G401.6 (cell line): ENCODE measurements around the gene RPL7A.
A peak's percentile ranks its signal among the peaks of the same experiment; 100 is the strongest.
"Not testable (repeated sequence)": the region's sequence is repeated elsewhere in the genome, so short reads cannot be mapped to it uniquely, and the experiment has no call there.

Source experiments
- FAIRE-seq: peaks from 2 replicates; lab custom pipeline; 2012; peaks lifted over from hg19 to GRCh38; lab: Jason Lieb, UNC

Gene RPL7A

GRCh38 chr9:133329306-133330156 lies 18.5 kb upstream of the RPL7A start:
- FAIRE-seq = peak; percentile 91

- no peak for FAIRE-seq
These were observed 16.8 kb upstream of the RPL7A start for GRCh38 chr9:133331221-133331620.

GRCh38 chr9:133331641-133332380 lies 16.2 kb upstream of the RPL7A start:
- FAIRE-seq = no peak

GRCh38 chr9:133332381-133332730 lies 15.7 kb upstream of the RPL7A start:
- no peak for FAIRE-seq

- no peak for FAIRE-seq
These were observed 15.0 kb upstream of the RPL7A start for GRCh38 chr9:133333011-133333410.

GRCh38 chr9:133333566-133333965 lies 14.5 kb upstream of the RPL7A start:
- FAIRE-seq = no peak

- no peak for FAIRE-seq
These were observed 13.9 kb upstream of the RPL7A start for GRCh38 chr9:133334161-133334560.

GRCh38 chr9:133334888-133335287 lies 13.1 kb upstream of the RPL7A start:
- FAIRE-seq = not testable (repeated sequence)

- FAIRE-seq = no peak
These were observed 11.8 kb upstream of the RPL7A start, which contains the start of gene SURF6 for GRCh38 chr9:133335924-133336811. Gene SURF6, minus strand, starts transcription at chr9:133336188. Its CDS starts 56 bp downstream, at chr9:133336132.

- no peak for FAIRE-seq
These were observed 8.4 kb upstream of the RPL7A start for GRCh38 chr9:133339641-133340040.

GRCh38 chr9:133340256-133340655 lies 7.8 kb upstream of the RPL7A start:
- FAIRE-seq = no peak

- FAIRE-seq = no peak
These were observed 7.1 kb upstream of the RPL7A start for GRCh38 chr9:133340916-133341315.

GRCh38 chr9:133341369-133342068 lies 6.5 kb upstream of the RPL7A start:
- FAIRE-seq = no peak

GRCh38 chr9:133342069-133342406 lies 6.0 kb upstream of the RPL7A start:
- FAIRE-seq = no peak

- FAIRE-seq = no peak
These were observed 5.4 kb upstream of the RPL7A start for GRCh38 chr9:133342570-133342969.

- no peak for FAIRE-seq
These were observed 3.9 kb upstream of the RPL7A start for GRCh38 chr9:133344071-133344470.

- no peak for FAIRE-seq
These were observed 3.0 kb upstream of the RPL7A start for GRCh38 chr9:133344979-133345378.

GRCh38 chr9:133345596-133345995 lies 2.4 kb upstream of the RPL7A start:
- no peak for FAIRE-seq

GRCh38 chr9:133346021-133346785 lies 1.8 kb upstream of the RPL7A start:
- FAIRE-seq = no peak

GRCh38 chr9:133347515-133347984 lies 468 bp upstream of the RPL7A start:
- no peak for FAIRE-seq
